WTC11 (cell line): ENCODE data around the gene CENPT. TPM values are rescaled to one million over a fixed set of nuclear protein-coding genes. Genes with fewer than 3 reads are reported as not detected.
A peak's percentile ranks its signal among the peaks of the same experiment; 100 is the strongest.

Experiments
- ATAC-seq: fragments of 200-7000 bp; cut with Tn5 transposase; 2 replicates; pipeline ENCODE4 v1.10.0; 2021; ENCODE audit warnings: mild to moderate bottlenecking, moderate library complexity
- CTCF ChIA-PET: fragments of 300-600 bp; sonication (Branson Sonifier 250); formaldehyde crosslinking; loops from one replicate; lab custom pipeline; 2021; ENCODE audit warnings: antibody characterized with exemption; lab: Charles Lee
- POLR2A ChIA-PET: fragments of 350-600 bp; sonication (Branson Sonifier 250); formaldehyde crosslinking; loops from one replicate; lab custom pipeline; 2021; ENCODE audit warnings: antibody characterized with exemption; lab: Charles Lee
- DNase-seq: peaks from one replicate; pipeline ENCODE4 v3.0.0; 2021; ENCODE audit warnings: low spot score
- H3K27ac Mint-ChIP-seq: 2 replicates; pipeline ENCODE4 v1.8.0; 2021; ENCODE audit warnings: mixed read lengths
- H3K27me3 Mint-ChIP-seq: 2 replicates; pipeline ENCODE4 v1.8.0; 2021; ENCODE audit warnings: low read depth, mild to moderate bottlenecking, moderate library complexity, mixed read lengths
- H3K36me3 Mint-ChIP-seq: 2 replicates; pipeline ENCODE4 v1.8.0; 2021; ENCODE audit warnings: mixed read lengths
- H3K4me1 Mint-ChIP-seq: 2 replicates; pipeline ENCODE4 v1.8.0; 2022; ENCODE audit warnings: mixed read lengths
- H3K4me3 Mint-ChIP-seq: 2 replicates; pipeline ENCODE4 v1.8.0; 2021; ENCODE audit warnings: mild to moderate bottlenecking, moderate library complexity, mixed read lengths
- H3K9me3 Mint-ChIP-seq: 2 replicates; pipeline ENCODE4 v1.8.0; 2021; ENCODE audit warnings: mixed read lengths
- AFF4 ChIP-seq: sonication (generic); formaldehyde crosslinking; IDR thresholded peaks from 2 replicates; pipeline ENCODE4 v1.8.1; 2023; ENCODE audit warnings: mild to moderate bottlenecking, missing genetic modification reagents, borderline replicate concordance
- EMX1 ChIP-seq: fragments of 250-450 bp; sonication (Bioruptor Pico); IDR thresholded peaks from 2 replicates; pipeline ENCODE4 v1.8.0; 2021; ENCODE audit warnings: mild to moderate bottlenecking
- FOXK1 ChIP-seq: sonication (generic); formaldehyde crosslinking; IDR thresholded peaks from 2 replicates; pipeline ENCODE4 v1.8.0; 2022; ENCODE audit warnings: mild to moderate bottlenecking, moderate library complexity, missing genetic modification reagents
- FOXP4 ChIP-seq: sonication (generic); formaldehyde crosslinking; IDR thresholded peaks from 2 replicates; pipeline ENCODE4 v1.8.0; 2022; ENCODE audit warnings: mild to moderate bottlenecking, missing genetic modification reagents
- HMGXB4 ChIP-seq: sonication (generic); formaldehyde crosslinking; IDR thresholded peaks from 2 replicates; pipeline ENCODE4 v1.8.1; 2023; ENCODE audit warnings: mild to moderate bottlenecking, moderate library complexity, missing genetic modification reagents
- IRF1 ChIP-seq: sonication (generic); formaldehyde crosslinking; IDR thresholded peaks from 2 replicates; pipeline ENCODE4 v1.8.0; 2023; ENCODE audit warnings: missing genetic modification reagents
- KAT7 ChIP-seq: sonication (generic); formaldehyde crosslinking; IDR thresholded peaks from 2 replicates; pipeline ENCODE4 v1.8.1; 2023; ENCODE audit warnings: missing genetic modification reagents, mild to moderate bottlenecking, borderline replicate concordance
- MYBL2 ChIP-seq: sonication (generic); formaldehyde crosslinking; IDR thresholded peaks from 2 replicates; pipeline ENCODE4 v1.8.1; 2023; ENCODE audit warnings: mild to moderate bottlenecking, moderate library complexity, missing genetic modification reagents
- NR1H2 ChIP-seq: sonication (generic); formaldehyde crosslinking; IDR thresholded peaks from 2 replicates; pipeline ENCODE4 v1.9.0; 2021; ENCODE audit warnings: mild to moderate bottlenecking, moderate library complexity, missing genetic modification reagents
- RORB ChIP-seq: fragments of 250-450 bp; sonication (Bioruptor Pico); IDR thresholded peaks from 2 replicates; pipeline ENCODE4 v1.9.0; 2021; ENCODE audit warnings: mild to moderate bottlenecking
- SMAD4 ChIP-seq: sonication (generic); formaldehyde crosslinking; IDR thresholded peaks from 2 replicates; pipeline ENCODE4 v1.8.0; 2022; ENCODE audit warnings: mild to moderate bottlenecking, missing genetic modification reagents
- TP53 ChIP-seq: sonication (generic); formaldehyde crosslinking; IDR thresholded peaks from 2 replicates; pipeline ENCODE4 v1.8.1; 2023; ENCODE audit warnings: mild to moderate bottlenecking, missing genetic modification reagents
- USF2 ChIP-seq: sonication (generic); formaldehyde crosslinking; IDR thresholded peaks from 2 replicates; pipeline ENCODE4 v1.8.1; 2023; ENCODE audit warnings: mild to moderate bottlenecking, missing genetic modification reagents, moderate library complexity
- ZBTB21 ChIP-seq: sonication (generic); formaldehyde crosslinking; IDR thresholded peaks from 2 replicates; pipeline ENCODE4 v1.8.1; 2023; ENCODE audit warnings: mild to moderate bottlenecking, missing genetic modification reagents, borderline replicate concordance
- ZMAT4 ChIP-seq: fragments of 250-450 bp; sonication (Bioruptor Pico); IDR thresholded peaks from 2 replicates; pipeline ENCODE4 v1.9.0; 2021; ENCODE audit warnings: mild to moderate bottlenecking
- ZNF219 ChIP-seq: sonication (generic); formaldehyde crosslinking; IDR thresholded peaks from 2 replicates; pipeline ENCODE4 v1.8.0; 2023; ENCODE audit warnings: missing genetic modification reagents, mild to moderate bottlenecking, borderline replicate concordance
- ZNF416 ChIP-seq: fragments of 250-450 bp; sonication (Bioruptor Pico); IDR thresholded peaks from 2 replicates; pipeline ENCODE4 v1.9.0; 2021; ENCODE audit warnings: mild to moderate bottlenecking, inconsistent platforms
- ZNF671 ChIP-seq: fragments of 250-450 bp; sonication (Bioruptor Pico); IDR thresholded peaks from 2 replicates; pipeline ENCODE4 v1.8.0; 2021; ENCODE audit warnings: mild to moderate bottlenecking
- total RNA-seq: library from RNA; stranded (reverse); gene quantifications from 3 replicates; pipeline ENCODE4 v1.2.3, GENCODE V29; 2021

CENPT gene
- total RNA-seq, 1 experiment from 2014 or later, result 58.3 TPM

GRCh38 chr16:67780847-67781564 is 66.5 kb downstream of the CENPT start:
- DNase-seq (no peak), ATAC-seq (no peak)
- Mint-ChIP-seq H3K4me1 (peaks cover 6% of the 10 kb centered on the region), H3K27ac (peak overlapping the region; percentile 37; the same call in 1 of the 2 replicates), H3K9me3 (no peaks in the 10 kb centered on the region), H3K4me3 (no peak overlapping the region), H3K27me3 (no peaks in the 10 kb centered on the region), H3K36me3 (no peaks in the 10 kb centered on the region)
- ChIA-PET CTCF (interaction anchor here (0.6 to 2.9 kb wide), 4 partner anchors 26 to 94 kb away, joined by 3 to 14 read pairs (median 4); partner anchors contain the start of genes RANBP10 and TSNAXIP1), POLR2A (no interaction called here)
- TF ChIP-seq ZNF671 (CRISPR knock-in tag) (no peak), EMX1 (CRISPR knock-in tag) (no peak), KAT7 (CRISPR knock-in tag) (no peak), AFF4 (CRISPR knock-in tag) (no peak), FOXK1 (CRISPR knock-in tag) (no peak), NR1H2 (CRISPR knock-in tag) (no peak), SMAD4 (no peak), ZMAT4 (no peak), HMGXB4 (no peak), FOXP4 (CRISPR knock-in tag) (no peak), USF2 (CRISPR knock-in tag) (no peak)

GRCh38 chr16:67779256-67780014 is 68.1 kb downstream of the CENPT start:
- Mint-ChIP-seq H3K9me3 (peaks cover 4% of the 10 kb centered on the region; the same call in 1 of the 2 replicates), H3K36me3 (peaks cover 9% of the 10 kb centered on the region), H3K27me3 (no peaks in the 10 kb centered on the region), H3K4me1 (peaks cover 6% of the 10 kb centered on the region), H3K4me3 (no peak overlapping the region), H3K27ac (0 out of 2 replicates have a peak overlapping the region, but pooled peaks have one; percentile 31)
- ChIA-PET CTCF (interaction anchor here (1.7 to 2.9 kb wide), 2 partner anchors 27 to 37 kb away, joined by 3 to 14 read pairs; partner anchors contain the start of genes RANBP10 and TSNAXIP1), POLR2A (no interaction called here)
- ATAC-seq (no peak), DNase-seq (no peak)
- TF ChIP-seq ZMAT4 (no peak), SMAD4 (no peak), MYBL2 (CRISPR knock-in tag) (no peak), IRF1 (no peak), ZBTB21 (CRISPR knock-in tag) (no peak), TP53 (no peak), FOXK1 (CRISPR knock-in tag) (no peak), ZNF416 (no peak), ZNF219 (CRISPR knock-in tag) (no peak), KAT7 (CRISPR knock-in tag) (no peak), RORB (CRISPR knock-in tag) (no peak)
